ENCODE measurements around the gene MYO10. TPM values are rescaled to one million over a fixed set of nuclear protein-coding genes. Genes with fewer than 3 reads are reported as not detected.
A peak's percentile ranks its signal among the peaks of the same experiment; 100 is the strongest.

Gene MYO10
- total and polyA plus RNA-seq, 2 of the 8 experiments (the other 6 are each of a cell fraction or from before 2014, with no cell fraction given): 21.5 to 107 TPM

DNA sequence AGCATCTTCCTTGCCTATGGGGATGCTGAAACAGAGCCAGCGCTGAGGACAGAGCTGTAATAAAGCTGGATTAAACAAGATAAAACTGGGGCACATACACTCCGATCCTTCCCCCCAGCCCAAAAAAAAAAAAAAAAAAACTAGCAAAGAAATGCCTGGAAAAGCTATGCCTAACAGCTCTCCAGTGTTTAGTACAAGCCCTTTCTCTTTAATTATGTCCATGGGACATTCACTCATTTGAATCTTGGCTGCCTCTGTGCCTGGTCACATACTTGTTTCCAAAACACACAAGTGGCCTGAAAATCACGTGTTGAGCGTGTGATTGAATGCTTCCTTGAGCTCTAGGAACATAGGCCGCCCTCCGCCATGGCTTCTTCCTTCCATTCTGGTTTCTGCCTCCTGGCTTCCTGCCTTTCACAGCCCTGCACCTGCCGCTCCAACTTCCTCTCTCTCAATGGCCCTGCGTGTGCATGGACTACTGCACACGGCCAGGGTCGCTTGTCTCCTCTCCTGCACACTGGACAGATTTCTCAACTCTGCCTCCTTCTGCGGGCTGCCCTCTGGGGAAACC, 208.2 kb downstream of the MYO10 start:
- H2BK12ac ChIP-seq (ENCODE audit: low read depth, low read length): peak overlapping the region; percentile 69; the same call in 1 of the 2 replicates
- H2AFZ ChIP-seq (ENCODE audit: low read length): no peak overlapping the region
- no peaks in the 10 kb centered on the region for H3K23me2 ChIP-seq (ENCODE audit: low read depth, low read length)
- no peak overlapping the region for H3K4me3 ChIP-seq (ENCODE audit: extremely low read depth in 1 of 4, insufficient read depth in 2 of 4, low read depth in 3 of 4, low read length in 4 of 4)
- peak overlapping the region; percentile 43; the same call in 1 of the 2 replicates for H2AK5ac ChIP-seq (ENCODE audit: low read depth, low read length)
- H3K79me1 ChIP-seq (ENCODE audit: low read depth, low read length): peaks cover 15% of the 10 kb centered on the region
- H2BK120ac ChIP-seq (replicated peaks; ENCODE audit: low read depth, low read length): no peak overlapping the region
- no peak overlapping the region for H3K23ac ChIP-seq (ENCODE audit: insufficient read length)
- no peak overlapping the region for H4K8ac ChIP-seq (ENCODE audit: extremely low read depth, insufficient read depth, low read length)
- H3K4ac ChIP-seq (replicated peaks; ENCODE audit: insufficient read length, low read depth, low read length): no peak overlapping the region
- no peak overlapping the region for H3K56ac ChIP-seq (replicated peaks; ENCODE audit: insufficient read length, low read depth, low read length)
- DNase-seq (ENCODE audit: low read depth in 1 of 2, low spot score in 2 of 2) (no peak), FAIRE-seq (no peak)
- no peak overlapping the region for H3K14ac ChIP-seq (ENCODE audit: insufficient read length)
- no peak overlapping the region for H4K91ac ChIP-seq (replicated peaks; ENCODE audit: insufficient read length, low read length)
- H3K9ac ChIP-seq (replicated peaks in 1 of 4; ENCODE audit: extremely low read depth in 1 of 4, low read depth in 3 of 4, low read length in 3 of 4): peak overlapping the region in 1 of 4 experiments; percentile 27; a peak in 1 of 7 replicates
- peaks cover 2 to 21% (median 15%) of the 10 kb centered on the region in 4 experiments for H3K4me1 ChIP-seq (replicated peaks in 1 of 4; ENCODE audit: control insufficient read depth in 3 of 4, insufficient read depth in 4 of 4, low read length in 3 of 4)
- H3K36me3 ChIP-seq (ENCODE audit: control insufficient read depth in 2 of 4, insufficient read depth in 4 of 4, low read length in 3 of 4): peaks cover 0 to 36% (median 8%) of the 10 kb centered on the region in 4 experiments; a peak in 4 of 8 replicates
- peaks cover 7 to 27% of the 10 kb centered on the region in 2 experiments for H4K20me1 ChIP-seq (replicated peaks in 1 of 2; ENCODE audit: control insufficient read depth in 1 of 2, insufficient read depth in 2 of 2, low read length in 2 of 2)
- no peak overlapping the region for H2BK15ac ChIP-seq (ENCODE audit: low read length)
- 87% methylated on average over 11 of the region's 11 CpGs; no CpG with 5 or more reads in 1 of the 2 experiments for WGBS, 2 experiments (ENCODE audit: extremely low coverage in 1 of 2, insufficient coverage in 1 of 2, insufficient read length in 1 of 2, insufficient replicate concordance in 2 of 2, low coverage in 1 of 2, low lambda C conversion rate in 2 of 2, missing lambda C conversion rate in 1 of 2)
- no peak overlapping the region for H4K5ac ChIP-seq (ENCODE audit: insufficient read length, low read depth, low read length)
- no peak overlapping the region for H2BK20ac ChIP-seq (ENCODE audit: low read length)
- POLR2A ChIA-PET (ENCODE audit: partially characterized antibody): interaction anchor here (0.6 to 5.6 kb wide), 5 partner anchors 10 to 101 kb away, joined by 3 to 42 read pairs (median 5); no protein-coding TSS in a partner anchor
- CTCF ChIA-PET (ENCODE audit: partially characterized antibody): interaction anchor here (0.7 to 1.6 kb wide), 4 partner anchors 19 to 476 kb away, joined by 3 to 4 read pairs (median 3); no protein-coding TSS in a partner anchor
- peak overlapping the region; percentile 41 for H3K27ac ChIP-seq (ENCODE audit: low read depth, low read length)
- H3K27me3 ChIP-seq (replicated peaks in 1 of 4; ENCODE audit: control insufficient read depth in 3 of 4, extremely low read depth in 1 of 4, insufficient read depth in 3 of 4, low read length in 3 of 4): no peaks in the 10 kb centered on the region
- H3K79me2 ChIP-seq (ENCODE audit: control insufficient read depth in 1 of 2, insufficient read depth in 2 of 2, low read length in 2 of 2): peaks cover 58 to 97% of the 10 kb centered on the region in 2 experiments
- peak overlapping the region; percentile 24 to 51; a peak in 3 of 4 replicates for H3K4me2 ChIP-seq (ENCODE audit: insufficient read depth in 1 of 2, low read depth in 2 of 2, low read length in 2 of 2)
- H2BK5ac ChIP-seq (ENCODE audit: low read depth, low read length): peak overlapping the region; percentile 47; the same call in 1 of the 2 replicates
- peaks cover 0 to 2% of the 10 kb centered on the region in 2 experiments; a peak in 1 of 4 replicates for H3K9me3 ChIP-seq (ENCODE audit: insufficient read depth in 2 of 2, low read depth in 1 of 2, low read length in 1 of 2)
- H3K18ac ChIP-seq (ENCODE audit: extremely low read depth, low read length): peak overlapping the region; percentile 38; the same call in 1 of the 2 replicates
- TF ChIP-seq SIRT6 (IDR thresholded peaks at IDR 0.05; ENCODE audit: low read length) (no peak), CHD1 (IDR thresholded peaks at IDR 0.05; ENCODE audit: low read depth, low read length) (no peak), TAF1 (IDR thresholded peaks at IDR 0.05; ENCODE audit: low read depth, low read length) (no peak), ZNF274 (IDR thresholded peaks at IDR 0.05; ENCODE audit: borderline replicate concordance, extremely low read depth, low read length) (no peak), TBP (IDR thresholded peaks at IDR 0.05; ENCODE audit: low read depth, low read length) (no peak), POLR2A (IDR thresholded peaks at IDR 0.05; ENCODE audit: control extremely low read depth in 1 of 2, low read depth in 2 of 2, low read length in 2 of 2) (no peak), HDAC6 (IDR thresholded peaks at IDR 0.05; ENCODE audit: low read depth, low read length) (no peak), SUZ12 (IDR thresholded peaks at IDR 0.05; ENCODE audit: low read length) (no peak), RBBP5 (IDR thresholded peaks at IDR 0.05; ENCODE audit: borderline replicate concordance, low read depth, low read length) (no peak), TEAD4 (IDR thresholded peaks at IDR 0.05; ENCODE audit: low read depth, low read length) (no peak), JUN (IDR thresholded peaks at IDR 0.05; ENCODE audit: low read depth, low read length) (no peak), RXRA (IDR thresholded peaks at IDR 0.05; ENCODE audit: insufficient read depth, low read depth, low read length) (no peak), KDM1A (IDR thresholded peaks at IDR 0.05; ENCODE audit: borderline replicate concordance, low read length) (no peak), EP300 (IDR thresholded peaks at IDR 0.05; ENCODE audit: borderline replicate concordance in 1 of 2, low read depth in 2 of 2, low read length in 2 of 2) (no peak)
